ENCODE measurements around the gene RERE. TPM values are rescaled to one million over a fixed set of nuclear protein-coding genes. Genes with fewer than 3 reads are reported as not detected.

RERE gene
- total RNA-seq, 2 donors from 2014 or later: 144 to 174 TPM

- TF ChIP-seq CTCF (IDR thresholded peaks at IDR 0.05): peak; percentile 79
- H3K27me3 ChIP-seq (replicated peaks; ENCODE audit: insufficient read depth): no peaks in the 10 kb centered on the region
- no peak overlapping the region for H3K4me3 ChIP-seq
- peak; percentile 53 for ATAC-seq (ENCODE audit: insufficient number of reproducible peaks, low FRiP score, low read depth)
- H3K4me1 ChIP-seq (ENCODE audit: control insufficient read depth in 1 of 2, low read depth in 2 of 2): peaks cover 12 to 38% of the 10 kb centered on the region in 2 donors
- no peak for DNase-seq (ENCODE audit: low spot score)
- H3K36me3 ChIP-seq: peaks cover 33% of the 10 kb centered on the region
- H3K9me3 ChIP-seq: no peaks in the 10 kb centered on the region
- peak overlapping the region; percentile 37 to 61 for H3K27ac ChIP-seq
These were observed 41.7 kb upstream of the RERE start for GRCh38 chr1:8858888-8859706.

DNA sequence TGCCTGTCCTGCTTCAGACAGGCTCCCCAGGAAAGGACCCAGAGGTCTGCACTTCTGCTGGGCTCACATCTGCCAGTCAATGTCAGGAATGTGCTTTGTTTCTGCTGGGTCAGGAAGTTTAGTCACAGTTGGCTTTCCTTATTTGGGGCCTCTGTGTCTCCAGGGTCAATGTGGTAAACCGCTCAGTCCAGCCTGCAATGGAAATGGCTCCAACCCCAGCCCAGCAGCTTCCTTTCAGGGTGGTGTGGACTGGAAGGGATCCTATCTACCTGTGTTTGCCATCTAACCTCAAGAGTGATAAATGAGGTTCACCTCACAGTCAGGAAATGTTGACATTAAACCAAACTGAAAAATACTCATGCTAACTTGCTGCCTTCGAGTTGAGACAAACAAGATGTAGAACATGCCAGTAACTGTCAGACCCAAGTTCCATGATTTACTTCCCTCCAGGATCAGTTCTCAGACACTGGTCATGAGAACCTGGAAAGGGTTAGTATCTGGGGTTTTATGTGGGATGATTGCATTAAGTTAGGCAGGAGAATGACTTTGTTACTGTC lies 40.8 kb upstream of the RERE start:
- peak overlapping the region; percentile 42 to 61 for H3K27ac ChIP-seq
- no peak for ATAC-seq (ENCODE audit: insufficient number of reproducible peaks, low FRiP score, low read depth)
- H3K4me3 ChIP-seq: no peak overlapping the region
- H3K27me3 ChIP-seq (replicated peaks; ENCODE audit: insufficient read depth): no peaks in the 10 kb centered on the region
- peaks cover 12 to 38% of the 10 kb centered on the region in 2 donors for H3K4me1 ChIP-seq (ENCODE audit: control insufficient read depth in 1 of 2, low read depth in 2 of 2)
- TF ChIP-seq CTCF (IDR thresholded peaks at IDR 0.05): no peak
- H3K9me3 ChIP-seq: no peaks in the 10 kb centered on the region
- H3K36me3 ChIP-seq: peaks cover 24% of the 10 kb centered on the region
- DNase-seq (ENCODE audit: low spot score): no peak

DNA sequence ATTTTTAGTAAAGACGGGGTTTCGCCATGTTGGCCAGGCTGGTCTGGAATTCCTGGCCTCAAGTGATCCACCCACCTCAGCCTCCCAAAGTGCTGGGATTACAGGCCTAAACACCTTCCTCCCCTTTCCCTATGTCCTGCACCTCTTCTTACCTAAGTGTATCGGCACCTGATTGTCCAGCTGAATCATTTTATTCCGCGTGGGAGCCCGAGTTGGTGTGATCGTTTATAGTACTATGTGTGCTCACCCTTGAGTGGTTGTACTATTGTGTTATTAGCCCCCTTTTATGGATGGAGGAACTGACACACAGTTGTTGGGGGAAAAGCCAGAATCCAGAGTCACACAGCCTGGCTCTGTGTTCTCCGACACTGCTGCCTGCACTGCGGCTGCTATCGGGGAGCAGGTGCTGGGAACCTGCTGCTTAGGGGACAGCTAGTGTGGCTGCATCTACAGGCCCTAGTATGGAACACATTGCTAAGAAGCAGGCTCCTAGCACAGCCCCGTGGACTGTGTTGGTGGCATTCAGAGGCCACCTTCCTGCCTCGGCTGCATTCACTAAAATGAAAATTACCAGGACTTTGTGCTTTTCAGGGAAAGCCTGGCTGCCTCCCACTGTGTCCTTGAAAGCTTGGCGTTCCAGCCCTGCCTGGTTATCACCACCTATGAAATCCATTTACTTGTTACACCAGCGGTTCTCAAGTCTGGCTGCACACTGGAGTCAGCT lies 39.4 kb upstream of the RERE start:
- no peak for TF ChIP-seq CTCF (IDR thresholded peaks at IDR 0.05)
- H3K27ac ChIP-seq: peak overlapping the region; percentile 42 to 61
- no peak for DNase-seq (ENCODE audit: low spot score)
- H3K27me3 ChIP-seq (replicated peaks; ENCODE audit: insufficient read depth): no peaks in the 10 kb centered on the region
- no peak for ATAC-seq (ENCODE audit: insufficient number of reproducible peaks, low FRiP score, low read depth)
- no peak overlapping the region for H3K4me3 ChIP-seq
- H3K9me3 ChIP-seq: no peaks in the 10 kb centered on the region
- peaks cover 12 to 38% of the 10 kb centered on the region in 2 donors for H3K4me1 ChIP-seq (ENCODE audit: control insufficient read depth in 1 of 2, low read depth in 2 of 2)
- peaks cover 11% of the 10 kb centered on the region for H3K36me3 ChIP-seq

GRCh38 chr1:8854240-8854639 lies 36.8 kb upstream of the RERE start:
- Histone ChIP-seq H3K27ac (peak overlapping the region; percentile 43 to 74), H3K36me3 (no peaks in the 10 kb centered on the region), H3K9me3 (no peaks in the 10 kb centered on the region), H3K27me3 (replicated peaks; ENCODE audit: insufficient read depth) (no peaks in the 10 kb centered on the region), H3K4me3 (no peak overlapping the region), H3K4me1 (ENCODE audit: control insufficient read depth in 1 of 2, low read depth in 2 of 2) (peaks cover 12 to 29% of the 10 kb centered on the region in 2 donors)
- DNase-seq (ENCODE audit: low spot score) (no peak), ATAC-seq (ENCODE audit: insufficient number of reproducible peaks, low FRiP score, low read depth) (no peak)
- TF ChIP-seq CTCF (IDR thresholded peaks at IDR 0.05): no peak

DNA sequence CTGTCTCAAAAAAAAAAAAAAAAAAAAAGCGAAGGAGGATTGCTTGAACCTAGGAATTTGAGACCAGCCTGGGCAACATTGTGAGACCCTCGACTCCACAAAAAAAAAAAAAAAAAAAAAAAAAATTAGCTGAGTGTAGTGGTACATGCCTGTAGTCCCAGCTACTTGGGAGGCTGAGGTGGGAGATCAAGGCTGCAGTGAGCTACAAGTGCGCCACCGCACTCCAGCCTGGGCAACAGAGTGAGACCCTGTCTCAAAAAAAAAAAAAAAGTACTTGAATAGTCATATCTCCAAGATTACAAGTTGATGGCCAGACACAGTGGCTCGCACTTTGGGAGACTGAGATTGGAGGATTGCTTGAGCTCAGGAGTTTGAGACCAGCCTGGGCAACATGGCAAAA lies 33.6 kb upstream of the RERE start:
- H3K27ac ChIP-seq: no peak overlapping the region
- TF ChIP-seq CTCF (IDR thresholded peaks at IDR 0.05): no peak
- no peak for DNase-seq (ENCODE audit: low spot score)
- H3K4me1 ChIP-seq (ENCODE audit: control insufficient read depth in 1 of 2, low read depth in 2 of 2): peaks cover 4 to 21% of the 10 kb centered on the region in 2 donors
- no peaks in the 10 kb centered on the region for H3K9me3 ChIP-seq
- no peak overlapping the region for H3K4me3 ChIP-seq
- no peaks in the 10 kb centered on the region for H3K27me3 ChIP-seq (replicated peaks; ENCODE audit: insufficient read depth)
- no peaks in the 10 kb centered on the region for H3K36me3 ChIP-seq
- ATAC-seq (ENCODE audit: insufficient number of reproducible peaks, low FRiP score, low read depth): no peak
